K562 (cell line): ENCODE data around the gene PMPCB. TPM values are rescaled to one million over a fixed set of nuclear protein-coding genes. Genes with fewer than 3 reads are reported as not detected.

Experiments
- DACH1 ChIP-seq: fragments of 450-650 bp; IDR thresholded peaks from 2 replicates; pipeline ENCODE4 v1.6.1; 2018; ENCODE audit not compliant: partially characterized antibody
- GABPB1 ChIP-seq: sonication (generic); formaldehyde crosslinking; IDR thresholded peaks from 2 replicates; pipeline ENCODE4 v1.8.0; 2022; ENCODE audit warnings: mild to moderate bottlenecking, missing genetic modification reagents
- NFYB ChIP-seq: IDR thresholded peaks from 2 replicates; pipeline ENCODE4 v1.6.1; 2011; ENCODE audit warnings: mild to moderate bottlenecking, moderate library complexity; ENCODE audit not compliant: insufficient read length; ENCODE audit errors: extremely low read depth
- SETDB1 ChIP-seq: IDR thresholded peaks from one replicate; pipeline ENCODE4 v1.6.1; 2012; ENCODE audit warnings: low read length, control low read depth, inconsistent platforms
- TCFL5 ChIP-seq: fragments of 250-450 bp; sonication (Bioruptor Pico); conservative IDR thresholded peaks from 2 replicates; pipeline ENCODE4 v1.6.1; 2021; ENCODE audit warnings: mild to moderate bottlenecking, moderate library complexity, matching md5 sums
- U2AF2 ChIP-seq: fragments of 200-400 bp; formaldehyde crosslinking; optimal IDR thresholded peaks from 2 replicates; pipeline ENCODE3; 2017; ENCODE audit warnings: low read depth, mild to moderate bottlenecking, low read length
- ZNF146 ChIP-seq: IDR thresholded peaks from one replicate; pipeline ENCODE4 v1.6.1; 2018; ENCODE audit warnings: missing compliant biosample characterization; ENCODE audit not compliant: unreplicated experiment
- ZNF444 ChIP-seq: fragments of 250-450 bp; sonication (Bioruptor Pico); IDR thresholded peaks from 2 replicates; pipeline ENCODE4 v1.4.0; 2020; ENCODE audit warnings: mild to moderate bottlenecking, moderate library complexity
- ZSCAN29 ChIP-seq: fragments of 450-650 bp; IDR thresholded peaks from 2 replicates; pipeline ENCODE4 v1.6.1; 2017
- polyA plus RNA-seq, 8 experiments: library from polyadenylated mRNA; depleted of rRNA in 4 of 8; stranded (reverse) in 5 of 8; unstranded in 3 of 8; fragments of >200 nt; fragmentation: Nextera tagmentation in 2 of 8; fragmentation: Illumina TruSeq in 1 of 8; extraction: Ambion mirVana in 2 of 8; extraction: Trizol in 1 of 8; gene quantifications; 2 replicates each; pipeline versions ENCODE4 v1.2.1 to v1.2.3, GENCODE V29; 2011 to 2014; ENCODE audit warnings: inconsistent platforms in 1 of 8, missing spikeins in 1 of 8
- total RNA-seq, 7 experiments: library from RNA; depleted of rRNA in 6 of 7; stranded (reverse); fragments of >200 nt in 6 of 7; fragmentation: Illumina TruSeq in 2 of 7; extraction: Trizol in 2 of 7; gene quantifications; 2 replicates each; pipeline versions ENCODE4 v1.2.1 to v1.2.3, GENCODE V29; 2011 to 2021; ENCODE audit warnings: low replicate concordance in 1 of 7
- TF ChIP-seq, protein P1 (sequence below), 3 experiments: fragments of 200-800 bp in 1 of 3; sonication (Bioruptor generic) in 1 of 3; sonication (generic) in 1 of 3; formaldehyde crosslinking in 1 of 3; IDR thresholded peaks; 2 replicates each; pipeline versions ENCODE4 v1.6.1 to v1.8.0; 2016 to 2022; ENCODE audit warnings: mild to moderate bottlenecking in 2 of 3, missing compliant biosample characterization in 2 of 3, missing genetic modification characterization in 2 of 3, missing genetic modification reagents in 1 of 3
- TF ChIP-seq, protein P2 (sequence below): fragments of 250-450 bp; sonication (Bioruptor Pico); IDR thresholded peaks from 2 replicates; pipeline ENCODE4 v1.8.0; 2022; ENCODE audit warnings: moderate library complexity, mild to moderate bottlenecking, inconsistent platforms
- TF ChIP-seq, protein P3 (sequence below), 2 experiments: IDR thresholded peaks; 2 replicates each; pipeline ENCODE4 v1.6.1; 2012; ENCODE audit warnings: improper control_type of control experiment in 2 of 2, low read depth in 2 of 2, low read length in 2 of 2, borderline replicate concordance in 1 of 2
- TF ChIP-seq, protein P4 (sequence below), 2 experiments: fragments of 450-650 bp; formaldehyde crosslinking in 1 of 2; IDR thresholded peaks; 2 replicates each; pipeline versions ENCODE4 v1.4.0 to v1.6.1; 2014 to 2020; ENCODE audit warnings: mild to moderate bottlenecking in 2 of 2, borderline replicate concordance in 1 of 2, low read depth in 1 of 2

PMPCB gene
- total and polyA plus RNA-seq, 9 of the 15 experiments (the other 6 are each of a cell fraction or from before 2014, with no cell fraction given) = 61.2 to 209 (median 105) TPM

DNA sequence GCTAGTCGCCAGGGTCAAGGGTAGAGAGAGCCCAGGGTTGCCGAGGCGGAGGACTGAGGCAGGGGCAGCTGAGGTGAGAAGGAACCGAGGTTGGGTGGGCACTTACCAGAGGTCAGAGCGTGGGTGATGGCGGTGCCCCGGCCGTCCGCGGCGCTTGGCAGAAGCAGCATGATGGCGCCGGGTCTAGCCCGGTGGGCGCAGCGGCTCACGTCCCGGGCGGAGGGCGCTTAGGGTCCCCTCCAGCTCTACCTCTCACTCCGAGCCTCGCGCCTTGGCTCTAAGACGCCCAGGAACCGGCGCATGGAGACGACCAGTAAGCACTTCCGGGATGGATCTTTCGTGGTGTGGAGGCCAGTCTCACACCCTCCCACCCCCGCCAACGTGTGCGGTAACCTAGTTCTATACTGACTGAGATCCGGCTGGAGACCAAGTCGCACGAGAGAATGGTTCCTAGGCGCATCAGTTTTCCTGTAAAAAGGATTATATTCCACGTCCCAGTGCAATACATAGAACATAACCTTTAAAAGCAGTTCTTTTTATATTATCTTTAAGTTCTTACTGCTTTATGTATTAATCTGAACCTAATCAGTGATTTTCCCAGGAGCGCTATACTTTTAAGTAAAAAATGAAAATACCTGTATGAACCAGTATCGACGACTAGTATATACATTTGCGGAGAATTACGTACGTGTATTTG is 47.4 kb downstream of the PMPCB start, which contains the start of gene DNAJC2 (continued):
- TF ChIP-seq GABPB1 (CRISPR knock-in tag) = peak; percentile 95
- TF ChIP-seq, protein P1, sequence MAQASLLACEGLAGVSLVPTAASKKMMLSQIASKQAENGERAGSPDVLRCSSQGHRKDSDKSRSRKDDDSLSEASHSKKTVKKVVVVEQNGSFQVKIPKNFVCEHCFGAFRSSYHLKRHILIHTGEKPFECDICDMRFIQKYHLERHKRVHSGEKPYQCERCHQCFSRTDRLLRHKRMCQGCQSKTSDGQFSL (CRISPR knock-in tag; IDR thresholded peaks at IDR 0.05) = 0 out of 2 replicates have a peak, but pooled peaks have one; percentile 39
- TF ChIP-seq, protein P1 (tag; IDR thresholded peaks at IDR 0.05) = no peak; a peak in 1 of 4 replicates
- TF ChIP-seq, protein P2, sequence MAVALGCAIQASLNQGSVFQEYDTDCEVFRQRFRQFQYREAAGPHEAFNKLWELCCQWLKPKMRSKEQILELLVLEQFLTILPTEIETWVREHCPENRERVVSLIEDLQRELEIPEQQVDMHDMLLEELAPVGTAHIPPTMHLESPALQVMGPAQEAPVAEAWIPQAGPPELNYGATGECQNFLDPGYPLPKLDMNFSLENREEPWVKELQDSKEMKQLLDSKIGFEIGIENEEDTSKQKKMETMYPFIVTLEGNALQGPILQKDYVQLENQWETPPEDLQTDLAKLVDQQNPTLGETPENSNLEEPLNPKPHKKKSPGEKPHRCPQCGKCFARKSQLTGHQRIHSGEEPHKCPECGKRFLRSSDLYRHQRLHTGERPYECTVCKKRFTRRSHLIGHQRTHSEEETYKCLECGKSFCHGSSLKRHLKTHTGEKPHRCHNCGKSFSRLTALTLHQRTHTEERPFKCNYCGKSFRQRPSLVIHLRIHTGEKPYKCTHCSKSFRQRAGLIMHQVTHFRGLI (CRISPR knock-in tag) = no peak; the same call in 1 of the 2 replicates
- no peak for TF ChIP-seq ZSCAN29
- no peak for TF ChIP-seq ZNF444 (CRISPR knock-in tag)
- no peak for TF ChIP-seq U2AF2
- TF ChIP-seq ZNF146 (CRISPR knock-in tag) = no peak
- no peak for TF ChIP-seq NFYB
- TF ChIP-seq, protein P3, sequence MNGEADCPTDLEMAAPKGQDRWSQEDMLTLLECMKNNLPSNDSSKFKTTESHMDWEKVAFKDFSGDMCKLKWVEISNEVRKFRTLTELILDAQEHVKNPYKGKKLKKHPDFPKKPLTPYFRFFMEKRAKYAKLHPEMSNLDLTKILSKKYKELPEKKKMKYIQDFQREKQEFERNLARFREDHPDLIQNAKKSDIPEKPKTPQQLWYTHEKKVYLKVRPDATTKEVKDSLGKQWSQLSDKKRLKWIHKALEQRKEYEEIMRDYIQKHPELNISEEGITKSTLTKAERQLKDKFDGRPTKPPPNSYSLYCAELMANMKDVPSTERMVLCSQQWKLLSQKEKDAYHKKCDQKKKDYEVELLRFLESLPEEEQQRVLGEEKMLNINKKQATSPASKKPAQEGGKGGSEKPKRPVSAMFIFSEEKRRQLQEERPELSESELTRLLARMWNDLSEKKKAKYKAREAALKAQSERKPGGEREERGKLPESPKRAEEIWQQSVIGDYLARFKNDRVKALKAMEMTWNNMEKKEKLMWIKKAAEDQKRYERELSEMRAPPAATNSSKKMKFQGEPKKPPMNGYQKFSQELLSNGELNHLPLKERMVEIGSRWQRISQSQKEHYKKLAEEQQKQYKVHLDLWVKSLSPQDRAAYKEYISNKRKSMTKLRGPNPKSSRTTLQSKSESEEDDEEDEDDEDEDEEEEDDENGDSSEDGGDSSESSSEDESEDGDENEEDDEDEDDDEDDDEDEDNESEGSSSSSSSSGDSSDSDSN (IDR thresholded peaks at IDR 0.05; ENCODE audit: borderline replicate concordance in 1 of 2, low read depth in 2 of 2, low read length in 2 of 2) = peak in 1 of 2 experiments; percentile 63; a peak in 1 of 4 replicates
- peak; percentile 4 for TF ChIP-seq DACH1
- TF ChIP-seq SETDB1 = no peak
- TF ChIP-seq TCFL5 = no peak
- TF ChIP-seq, protein P4, sequence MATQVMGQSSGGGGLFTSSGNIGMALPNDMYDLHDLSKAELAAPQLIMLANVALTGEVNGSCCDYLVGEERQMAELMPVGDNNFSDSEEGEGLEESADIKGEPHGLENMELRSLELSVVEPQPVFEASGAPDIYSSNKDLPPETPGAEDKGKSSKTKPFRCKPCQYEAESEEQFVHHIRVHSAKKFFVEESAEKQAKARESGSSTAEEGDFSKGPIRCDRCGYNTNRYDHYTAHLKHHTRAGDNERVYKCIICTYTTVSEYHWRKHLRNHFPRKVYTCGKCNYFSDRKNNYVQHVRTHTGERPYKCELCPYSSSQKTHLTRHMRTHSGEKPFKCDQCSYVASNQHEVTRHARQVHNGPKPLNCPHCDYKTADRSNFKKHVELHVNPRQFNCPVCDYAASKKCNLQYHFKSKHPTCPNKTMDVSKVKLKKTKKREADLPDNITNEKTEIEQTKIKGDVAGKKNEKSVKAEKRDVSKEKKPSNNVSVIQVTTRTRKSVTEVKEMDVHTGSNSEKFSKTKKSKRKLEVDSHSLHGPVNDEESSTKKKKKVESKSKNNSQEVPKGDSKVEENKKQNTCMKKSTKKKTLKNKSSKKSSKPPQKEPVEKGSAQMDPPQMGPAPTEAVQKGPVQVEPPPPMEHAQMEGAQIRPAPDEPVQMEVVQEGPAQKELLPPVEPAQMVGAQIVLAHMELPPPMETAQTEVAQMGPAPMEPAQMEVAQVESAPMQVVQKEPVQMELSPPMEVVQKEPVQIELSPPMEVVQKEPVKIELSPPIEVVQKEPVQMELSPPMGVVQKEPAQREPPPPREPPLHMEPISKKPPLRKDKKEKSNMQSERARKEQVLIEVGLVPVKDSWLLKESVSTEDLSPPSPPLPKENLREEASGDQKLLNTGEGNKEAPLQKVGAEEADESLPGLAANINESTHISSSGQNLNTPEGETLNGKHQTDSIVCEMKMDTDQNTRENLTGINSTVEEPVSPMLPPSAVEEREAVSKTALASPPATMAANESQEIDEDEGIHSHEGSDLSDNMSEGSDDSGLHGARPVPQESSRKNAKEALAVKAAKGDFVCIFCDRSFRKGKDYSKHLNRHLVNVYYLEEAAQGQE (IDR thresholded peaks at IDR 0.05; ENCODE audit: borderline replicate concordance) = peak; percentile 62
- TF ChIP-seq, protein P4 (CRISPR knock-in tag; IDR thresholded peaks at IDR 0.05; ENCODE audit: low read depth) = peak; percentile 64; the same call in 1 of the 2 replicates
